Tibial nerve (tissue), 4 donors: ENCODE data around the gene PIM1. TPM values are rescaled to one million over a fixed set of nuclear protein-coding genes. Genes with fewer than 3 reads are reported as not detected.
A peak's percentile ranks its signal among the peaks of the same experiment; 100 is the strongest.

Experiments
- DNase-seq, 2 donors: peaks; one replicate each; pipeline ENCODE4 v3.0.0-alpha.2; 2019; ENCODE audit warnings: low spot score in 2 of 2
- H3K27ac ChIP-seq, 4 donors: fragments of 200-600 bp; sonication (generic) in 3 of 4; one replicate each; pipeline ENCODE4 v1.5.1; 2017 to 2019; ENCODE audit warnings: mild to moderate bottlenecking in 1 of 4
- H3K27me3 ChIP-seq, 2 donors: fragments of 200-600 bp; sonication (generic) in 1 of 2; one replicate each; pipeline versions ENCODE4 v1.5.1 to v1.6.0; 2017 to 2019
- H3K36me3 ChIP-seq, 3 donors: fragments of 200-600 bp; sonication (generic); one replicate each; pipeline ENCODE4 v1.5.1; 2018 to 2019
- H3K4me1 ChIP-seq, 4 donors: fragments of 200-600 bp; sonication (generic) in 3 of 4; one replicate each; pipeline ENCODE4 v1.5.1; 2017 to 2019
- H3K4me3 ChIP-seq, 4 donors: fragments of 200-600 bp; sonication (generic) in 3 of 4; one replicate each; pipeline ENCODE4 v1.5.1; 2017 to 2019; ENCODE audit warnings: mild to moderate bottlenecking in 1 of 4, moderate library complexity in 1 of 4
- H3K9me3 ChIP-seq, 4 donors: fragments of 200-600 bp; sonication (generic) in 3 of 4; one replicate each; pipeline ENCODE4 v1.5.1; 2017 to 2019
- CTCF ChIP-seq, 5 experiments: fragments of 200-600 bp in 3 of 5; fragments of 450-650 bp in 2 of 5; sonication (generic) in 3 of 5; IDR thresholded peaks; one replicate each; pipeline ENCODE4 v1.5.1; 2016 to 2019; ENCODE audit warnings: antibody characterized with exemption in 5 of 5, mild to moderate bottlenecking in 3 of 5, moderate library complexity in 2 of 5
- EP300 ChIP-seq, 2 donors: sonication (generic); formaldehyde crosslinking; IDR thresholded peaks; one replicate each; pipeline ENCODE4 v1.6.1; 2017; ENCODE audit warnings: antibody characterized with exemption in 2 of 2, mild to moderate bottlenecking in 1 of 2
- POLR2A ChIP-seq, 2 donors: fragments of 450-650 bp; IDR thresholded peaks; one replicate each; pipeline ENCODE4 v1.6.1; 2017; ENCODE audit warnings: antibody characterized with exemption in 2 of 2, mild to moderate bottlenecking in 2 of 2, moderate library complexity in 2 of 2
- WGBS, 2 donors: methylation state at CpG; one replicate each; pipeline ENCODE4 v1.1.5; 2018; 5-methylcytosine and 5-hydroxymethylcytosine counted together
- total RNA-seq, 4 donors: library from RNA; depleted of rRNA; stranded (reverse); fragments of >200 nt; gene quantifications; one replicate each; pipeline ENCODE4 v1.1.0, GENCODE V29; 2016

Gene PIM1
- total RNA-seq, 4 donors from 2014 or later, result 2.8 to 22.8 (median 6.6) TPM

GRCh38 chr6:37210313-37210968 lies 40.5 kb downstream of the PIM1 start:
- no peaks in the 10 kb centered on the region for H3K36me3 ChIP-seq
- WGBS, 2 donors, result 52 to 56% methylated on average over 7 of the region's 7 CpGs
- H3K9me3 ChIP-seq, result no peaks in the 10 kb centered on the region
- peaks cover 0 to 9% (median 0%) of the 10 kb centered on the region in 4 donors for H3K4me1 ChIP-seq
- no peak overlapping the region for H3K4me3 ChIP-seq
- DNase-seq, result peak; percentile 48 to 91
- TF ChIP-seq CTCF (IDR thresholded peaks at IDR 0.05) (peak; percentile 87 to 93 (median 90)), POLR2A (IDR thresholded peaks at IDR 0.05) (no peak), EP300 (IDR thresholded peaks at IDR 0.05) (peak in 1 of 2 donors; percentile 18)
- no peak overlapping the region for H3K27ac ChIP-seq
- H3K27me3 ChIP-seq, result no peaks in the 10 kb centered on the region

GRCh38 chr6:37212268-37212667 lies 42.3 kb downstream of the PIM1 start:
- Histone ChIP-seq H3K4me3 (no peak overlapping the region), H3K9me3 (no peaks in the 10 kb centered on the region), H3K36me3 (no peaks in the 10 kb centered on the region), H3K27ac (no peak overlapping the region), H3K27me3 (no peaks in the 10 kb centered on the region), H3K4me1 (peaks cover 0 to 9% (median 0%) of the 10 kb centered on the region in 4 donors)
- WGBS, 2 donors, result 83 to 87% methylated on average over 9 of the region's 9 CpGs
- DNase-seq, result no peak
- TF ChIP-seq EP300 (IDR thresholded peaks at IDR 0.05) (no peak), POLR2A (IDR thresholded peaks at IDR 0.05) (no peak), CTCF (IDR thresholded peaks at IDR 0.05) (no peak)

- peaks cover 0 to 14% (median 4%) of the 10 kb centered on the region in 4 donors for H3K4me1 ChIP-seq
- no peak overlapping the region for H3K27ac ChIP-seq
- no peak for TF ChIP-seq POLR2A (IDR thresholded peaks at IDR 0.05)
- no peaks in the 10 kb centered on the region for H3K9me3 ChIP-seq
- DNase-seq, result no peak
- 88 to 94% methylated on average over 6 of the region's 6 CpGs for WGBS, 2 donors
- no peak overlapping the region for H3K4me3 ChIP-seq
- no peaks in the 10 kb centered on the region for H3K36me3 ChIP-seq
- peaks cover 0 to 7% of the 10 kb centered on the region in 2 donors for H3K27me3 ChIP-seq
Observed at GRCh38 chr6:37218061-37218460, 48.1 kb downstream of the PIM1 start.

- TF ChIP-seq EP300 (IDR thresholded peaks at IDR 0.05) (no peak), CTCF (IDR thresholded peaks at IDR 0.05) (no peak), POLR2A (IDR thresholded peaks at IDR 0.05) (no peak)
- no peak for DNase-seq
- WGBS, 2 donors, result 80 to 81% methylated on average over 8 of the region's 8 CpGs
Observed at GRCh38 chr6:37218511-37218910, 48.6 kb downstream of the PIM1 start.

GRCh38 chr6:37221585-37222124 lies 51.7 kb downstream of the PIM1 start:
- DNase-seq, result no peak

More at GRCh38 chr6:37218511-37218910, 48.6 kb downstream of the PIM1 start:
- Histone ChIP-seq H3K9me3 (no peaks in the 10 kb centered on the region), H3K27me3 (peaks cover 0 to 7% of the 10 kb centered on the region in 2 donors), H3K4me1 (peaks cover 0 to 14% (median 4%) of the 10 kb centered on the region in 4 donors), H3K36me3 (no peaks in the 10 kb centered on the region), H3K4me3 (no peak overlapping the region), H3K27ac (no peak overlapping the region)

More at GRCh38 chr6:37221585-37222124, 51.7 kb downstream of the PIM1 start:
- no peaks in the 10 kb centered on the region for H3K36me3 ChIP-seq
- no peak overlapping the region for H3K27ac ChIP-seq
- no peak for TF ChIP-seq POLR2A (IDR thresholded peaks at IDR 0.05)
- no peak for TF ChIP-seq CTCF (IDR thresholded peaks at IDR 0.05)
- TF ChIP-seq EP300 (IDR thresholded peaks at IDR 0.05), result no peak
- H3K4me3 ChIP-seq, result peak overlapping the region; percentile 34 to 65 (median 44)
- no peaks in the 10 kb centered on the region for H3K9me3 ChIP-seq
- peaks cover 0 to 14% (median 4%) of the 10 kb centered on the region in 4 donors for H3K4me1 ChIP-seq
- peaks cover 0 to 7% of the 10 kb centered on the region in 2 donors for H3K27me3 ChIP-seq
- 50 to 62% methylated on average over 6 of the region's 6 CpGs for WGBS, 2 donors
